ENCODE data around the gene SRXN1. TPM values are rescaled to one million over a fixed set of nuclear protein-coding genes. Genes with fewer than 3 reads are reported as not detected.

SRXN1 gene
- total RNA-seq, 2 experiments from 2014 or later: 1.2 to 1.4 TPM

DNA sequence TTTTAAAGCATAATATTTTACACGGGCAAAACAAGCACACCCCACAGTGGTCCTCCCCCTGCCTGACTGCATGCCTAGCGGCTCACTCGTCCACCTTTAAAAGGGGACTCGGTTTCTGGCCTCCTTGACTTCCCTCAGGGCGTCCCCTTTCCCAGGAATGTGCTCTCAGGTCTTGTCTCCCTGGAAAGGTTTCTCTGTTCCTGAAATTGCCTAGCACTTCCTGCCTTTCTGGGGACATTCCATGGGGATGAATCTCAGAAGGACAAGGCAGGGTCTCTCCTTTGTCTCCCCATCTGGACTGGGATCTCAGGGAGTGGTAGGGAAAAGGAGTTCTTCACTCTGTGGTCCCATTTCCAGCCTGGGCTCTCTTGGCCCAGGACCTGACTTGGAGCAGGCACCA lies 47.8 kb downstream of the SRXN1 start:
- no peak for ATAC-seq (ENCODE audit: poor library complexity)
- no peak for DNase-seq
- ChIA-PET CTCF (interaction anchor here (0.6 kb wide), 1 partner anchor 120 kb away, joined by 4 read pairs; no protein-coding TSS in a partner anchor), POLR2A (no interaction called here)
- Histone ChIP-seq H3K27ac (ENCODE audit: low read depth in 1 of 2, low read length in 2 of 2) (no peak overlapping the region), H3K36me3 (ENCODE audit: insufficient read depth, low read length) (no peaks in the 10 kb centered on the region), H3K27me3 (ENCODE audit: control insufficient read depth in 1 of 2, insufficient read depth in 2 of 2, low read length in 2 of 2) (peaks cover 22% of the 10 kb centered on the region in 2 experiments), H3K4me1 (ENCODE audit: insufficient read depth, low read length) (no peaks in the 10 kb centered on the region), H3K9me3 (ENCODE audit: control insufficient read depth in 1 of 2, insufficient read depth in 1 of 2, low read length in 2 of 2) (peaks cover 0 to 4% of the 10 kb centered on the region in 2 experiments), H3K4me3 (ENCODE audit: low read length) (no peak overlapping the region)
- Mint-ChIP-seq H3K4me3 (no peak overlapping the region), H3K4me1 (ENCODE audit: low read depth) (no peaks in the 10 kb centered on the region), H3K9me3 (no peaks in the 10 kb centered on the region), H3K36me3 (ENCODE audit: low read depth) (no peaks in the 10 kb centered on the region), H3K27ac (no peak overlapping the region), H3K27me3 (peaks cover 43% of the 10 kb centered on the region)
- TF ChIP-seq, protein P1, sequence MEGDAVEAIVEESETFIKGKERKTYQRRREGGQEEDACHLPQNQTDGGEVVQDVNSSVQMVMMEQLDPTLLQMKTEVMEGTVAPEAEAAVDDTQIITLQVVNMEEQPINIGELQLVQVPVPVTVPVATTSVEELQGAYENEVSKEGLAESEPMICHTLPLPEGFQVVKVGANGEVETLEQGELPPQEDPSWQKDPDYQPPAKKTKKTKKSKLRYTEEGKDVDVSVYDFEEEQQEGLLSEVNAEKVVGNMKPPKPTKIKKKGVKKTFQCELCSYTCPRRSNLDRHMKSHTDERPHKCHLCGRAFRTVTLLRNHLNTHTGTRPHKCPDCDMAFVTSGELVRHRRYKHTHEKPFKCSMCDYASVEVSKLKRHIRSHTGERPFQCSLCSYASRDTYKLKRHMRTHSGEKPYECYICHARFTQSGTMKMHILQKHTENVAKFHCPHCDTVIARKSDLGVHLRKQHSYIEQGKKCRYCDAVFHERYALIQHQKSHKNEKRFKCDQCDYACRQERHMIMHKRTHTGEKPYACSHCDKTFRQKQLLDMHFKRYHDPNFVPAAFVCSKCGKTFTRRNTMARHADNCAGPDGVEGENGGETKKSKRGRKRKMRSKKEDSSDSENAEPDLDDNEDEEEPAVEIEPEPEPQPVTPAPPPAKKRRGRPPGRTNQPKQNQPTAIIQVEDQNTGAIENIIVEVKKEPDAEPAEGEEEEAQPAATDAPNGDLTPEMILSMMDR (IDR thresholded peaks at IDR 0.05): no peak
- intact Hi-C loops (cut with DNase I, micrococcal nuclease): no loop called here

DNA sequence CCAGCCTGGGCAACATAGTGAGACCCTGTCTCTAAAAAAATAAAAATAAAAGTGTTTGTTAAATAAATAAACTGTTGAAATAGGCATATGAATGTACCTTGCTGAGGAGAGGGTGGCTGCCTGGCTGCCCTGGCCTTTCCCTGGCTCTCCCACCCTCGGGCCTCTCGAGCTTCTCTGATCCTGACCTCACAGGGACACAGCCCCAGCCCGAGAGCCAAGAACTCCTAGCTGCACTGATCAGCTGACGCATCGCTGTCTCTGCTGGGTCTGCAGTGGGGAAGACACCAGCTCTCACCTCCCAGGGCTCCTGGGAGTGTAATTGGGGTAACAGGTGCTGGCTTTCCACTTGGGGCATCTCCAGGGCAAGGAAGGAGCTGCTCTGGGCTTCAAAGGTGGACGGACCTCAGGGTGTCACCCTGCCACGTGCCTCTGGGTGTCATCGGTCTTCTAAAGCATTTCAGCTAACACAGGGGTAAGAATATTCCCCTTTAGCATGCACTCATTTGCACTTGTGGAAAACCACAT lies 49.8 kb downstream of the SRXN1 start:
- H3K27ac Mint-ChIP-seq: no peak overlapping the region
- H3K4me1 Mint-ChIP-seq (ENCODE audit: low read depth): no peaks in the 10 kb centered on the region
- peaks cover 33% of the 10 kb centered on the region for H3K27me3 Mint-ChIP-seq
- no peaks in the 10 kb centered on the region for H3K9me3 Mint-ChIP-seq
- Histone ChIP-seq H3K9me3 (ENCODE audit: control insufficient read depth in 1 of 2, insufficient read depth in 1 of 2, low read length in 2 of 2) (peaks cover 0 to under 1% of the 10 kb centered on the region in 2 experiments), H3K27me3 (ENCODE audit: control insufficient read depth in 1 of 2, insufficient read depth in 2 of 2, low read length in 2 of 2) (peaks cover 7 to 9% of the 10 kb centered on the region in 2 experiments), H3K4me1 (ENCODE audit: insufficient read depth, low read length) (no peaks in the 10 kb centered on the region), H3K27ac (ENCODE audit: low read depth in 1 of 2, low read length in 2 of 2) (no peak overlapping the region), H3K4me3 (ENCODE audit: low read length) (no peak overlapping the region), H3K36me3 (ENCODE audit: insufficient read depth, low read length) (no peaks in the 10 kb centered on the region)
- ChIA-PET POLR2A (no interaction called here), CTCF (no interaction called here)
- no peaks in the 10 kb centered on the region for H3K36me3 Mint-ChIP-seq (ENCODE audit: low read depth)
- no peak overlapping the region for H3K4me3 Mint-ChIP-seq
- intact Hi-C loops (cut with DNase I, micrococcal nuclease): no loop called here
- no peak for DNase-seq
- TF ChIP-seq, protein P1 (IDR thresholded peaks at IDR 0.05): no peak
- ATAC-seq (ENCODE audit: poor library complexity): no peak

DNA sequence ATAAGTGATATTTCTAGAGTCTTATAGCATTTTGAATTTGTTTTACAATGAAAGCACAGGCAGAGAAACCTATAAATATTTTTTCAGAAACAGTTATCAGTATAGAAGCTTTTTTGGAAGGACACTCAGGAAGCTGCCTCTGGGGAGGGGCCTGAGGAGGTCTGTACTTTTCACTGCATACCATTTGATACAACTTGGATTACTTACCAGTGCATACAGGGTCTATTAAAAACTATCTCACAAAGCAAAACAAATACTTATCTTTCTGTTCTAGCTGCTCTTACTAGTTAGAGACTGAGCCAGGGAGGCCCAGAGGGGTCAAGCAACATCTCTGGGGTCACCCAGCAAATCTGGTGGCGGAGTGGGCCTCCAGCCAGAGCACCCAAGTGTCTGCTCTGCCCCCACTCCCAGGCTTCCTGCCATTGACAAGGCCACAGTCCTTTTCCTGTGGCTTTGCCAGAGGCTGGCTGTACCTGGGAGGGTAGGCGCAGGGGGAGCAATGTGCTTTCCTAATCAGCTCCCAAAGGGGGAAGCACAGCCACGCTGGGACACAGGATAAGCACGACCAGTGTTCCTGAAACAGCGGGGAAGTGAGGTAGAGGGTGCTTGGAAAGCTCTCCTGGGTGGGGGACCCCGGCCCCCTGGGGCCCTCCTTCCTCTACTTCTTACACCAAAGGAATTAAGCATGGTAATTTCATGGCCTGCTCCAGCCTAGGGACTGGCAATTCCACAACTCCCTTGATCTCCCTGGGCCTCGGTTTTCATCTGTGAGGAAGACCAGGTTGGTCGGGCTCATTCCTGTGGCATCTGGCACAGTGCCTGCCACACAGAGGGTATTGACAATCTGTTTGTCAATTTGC lies 50.7 kb downstream of the SRXN1 start:
- no peak overlapping the region for H3K27ac Mint-ChIP-seq
- H3K27me3 Mint-ChIP-seq: peaks cover 24% of the 10 kb centered on the region
- H3K36me3 Mint-ChIP-seq (ENCODE audit: low read depth): no peaks in the 10 kb centered on the region
- ATAC-seq (ENCODE audit: poor library complexity): no peak
- H3K4me1 ChIP-seq (ENCODE audit: insufficient read depth, low read length): no peaks in the 10 kb centered on the region
- intact Hi-C loops (cut with DNase I, micrococcal nuclease): no loop called here
- no peaks in the 10 kb centered on the region for H3K9me3 ChIP-seq (ENCODE audit: control insufficient read depth in 1 of 2, insufficient read depth in 1 of 2, low read length in 2 of 2)
- no peak for DNase-seq
- no peaks in the 10 kb centered on the region for H3K36me3 ChIP-seq (ENCODE audit: insufficient read depth, low read length)
- ChIA-PET CTCF (no interaction called here), POLR2A (no interaction called here)
- TF ChIP-seq, protein P1 (IDR thresholded peaks at IDR 0.05): no peak
- H3K27me3 ChIP-seq (ENCODE audit: control insufficient read depth in 1 of 2, insufficient read depth in 2 of 2, low read length in 2 of 2): peaks cover 0 to 6% of the 10 kb centered on the region in 2 experiments
- no peak overlapping the region for H3K4me3 Mint-ChIP-seq
- H3K4me3 ChIP-seq (ENCODE audit: low read length): no peak overlapping the region
- H3K27ac ChIP-seq (ENCODE audit: low read depth in 1 of 2, low read length in 2 of 2): no peak overlapping the region
- H3K4me1 Mint-ChIP-seq (ENCODE audit: low read depth): no peaks in the 10 kb centered on the region
- no peaks in the 10 kb centered on the region for H3K9me3 Mint-ChIP-seq

Measured in CD4-positive, alpha-beta T cell (primary cell).